ENCODE measurements around the gene JAZF1.

The JAZF1 gene

GRCh38 chr7:28180364-28181147 is at the start of gene JAZF1:
JAZF1 (minus strand) TSS chr7:28180795.
- peak; percentile 85 for DNase-seq

- DNase-seq: no peak
Observed at GRCh38 chr7:28230261-28230660, 49.7 kb upstream of the JAZF1 start.

GRCh38 chr7:28228396-28228795 is 47.8 kb upstream of the JAZF1 start:
- DNase-seq: no peak

GRCh38 chr7:28226003-28226402 is 45.4 kb upstream of the JAZF1 start:
- DNase-seq: no peak

DNA sequence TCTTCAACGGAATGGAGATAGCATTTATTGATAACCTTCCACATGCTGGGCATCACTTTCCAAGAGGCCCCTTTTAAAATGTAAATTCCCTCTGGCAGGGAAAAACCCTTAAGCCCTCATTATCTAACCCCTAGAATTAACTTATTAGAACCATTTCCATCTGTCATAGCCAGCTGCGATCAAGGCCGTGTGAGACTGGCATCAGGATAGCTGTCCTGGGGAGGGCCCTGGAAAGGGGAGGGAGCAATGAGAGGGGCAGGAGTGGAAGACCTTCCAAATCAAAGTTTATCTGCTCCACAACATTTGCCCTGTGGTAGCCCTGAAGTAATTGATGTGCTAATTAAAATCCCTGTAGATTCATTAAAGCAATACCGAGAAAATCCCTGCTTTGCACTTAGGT is 45.0 kb upstream of the JAZF1 start:
- no peak for DNase-seq

- no peak for DNase-seq
Observed at GRCh38 chr7:28224675-28225074, 44.1 kb upstream of the JAZF1 start.

DNA sequence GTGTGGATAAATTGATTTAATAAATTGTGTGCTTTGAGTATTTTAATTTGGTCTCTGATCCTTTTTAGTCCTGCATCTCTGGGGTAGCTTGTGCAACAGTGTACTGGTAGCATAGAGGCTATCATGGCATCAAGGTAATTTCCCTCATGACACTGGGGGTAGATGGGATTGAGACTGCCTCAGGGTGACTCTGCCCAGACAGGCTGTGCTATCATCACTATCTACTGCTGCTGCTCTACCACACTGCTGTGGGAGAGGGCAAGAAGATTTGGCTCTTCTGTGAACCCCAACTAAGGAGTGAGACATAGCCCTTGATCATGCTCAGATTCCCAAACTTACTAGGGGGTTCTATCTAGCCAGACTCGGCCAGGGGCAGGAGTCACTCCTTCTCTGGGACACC is 43.6 kb upstream of the JAZF1 start:
- no peak for DNase-seq

GRCh38 chr7:28222636-28223035 is 42.0 kb upstream of the JAZF1 start:
- no peak for DNase-seq

DNA sequence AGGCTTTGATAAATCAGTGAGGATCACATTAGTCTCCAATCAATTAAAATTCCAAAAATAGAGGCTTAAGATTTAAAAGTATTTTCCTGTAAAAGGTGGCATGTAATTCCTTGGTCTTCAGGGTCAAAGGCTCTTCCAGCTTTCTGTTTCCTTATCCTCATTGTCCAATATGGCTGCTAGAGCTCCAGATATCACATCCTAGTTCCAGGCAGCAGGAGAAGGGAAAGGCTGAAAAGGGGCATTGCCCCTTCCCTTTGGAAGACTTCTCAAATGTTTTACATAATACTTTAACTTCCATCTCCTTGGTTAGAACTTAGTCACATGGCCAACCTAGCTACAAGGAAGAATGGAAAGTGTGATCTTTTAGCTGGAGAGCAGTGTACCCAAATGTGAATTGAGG is 39.2 kb upstream of the JAZF1 start:
- DNase-seq: no peak

DNA sequence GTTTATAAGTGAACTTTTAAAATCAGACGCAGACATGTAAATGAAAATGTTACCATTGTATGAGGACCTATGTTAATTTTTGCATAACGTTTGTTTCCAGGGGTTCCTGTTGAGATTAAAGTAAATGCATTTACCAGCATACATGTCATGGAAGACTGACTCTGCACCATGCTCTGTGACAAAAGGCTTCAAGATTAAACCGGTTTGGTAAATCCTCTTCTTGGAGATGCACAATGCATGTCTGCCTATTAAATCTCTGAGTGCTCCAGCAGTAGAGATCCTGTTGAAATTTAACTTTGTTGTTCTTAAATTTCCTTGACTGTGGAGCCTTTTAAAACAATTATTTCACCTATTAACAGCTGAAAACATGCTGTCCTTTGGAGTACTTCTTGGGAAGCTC is 36.5 kb upstream of the JAZF1 start:
- no peak for DNase-seq

DNA sequence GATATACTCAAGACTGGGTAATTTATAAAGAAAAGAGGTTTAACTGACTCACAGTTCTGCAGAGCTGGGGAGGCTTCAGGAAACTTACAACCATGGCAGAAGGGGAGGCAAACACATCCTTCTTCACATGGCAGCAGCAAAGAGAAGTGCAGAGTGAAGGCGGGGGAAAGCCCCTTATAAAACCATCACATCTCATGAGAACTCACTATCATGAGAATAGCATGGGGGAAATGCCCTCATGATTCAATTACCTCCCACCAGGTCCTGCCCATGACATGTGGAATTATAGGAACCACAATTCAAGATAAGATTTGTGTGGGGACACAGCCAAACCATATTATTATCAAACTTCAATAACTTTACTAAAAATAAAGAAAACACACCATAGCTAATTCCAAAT is 30.4 kb upstream of the JAZF1 start:
- peak; percentile 64 for DNase-seq

- DNase-seq: no peak
Observed at GRCh38 chr7:28208506-28208905, 27.9 kb upstream of the JAZF1 start.

DNA sequence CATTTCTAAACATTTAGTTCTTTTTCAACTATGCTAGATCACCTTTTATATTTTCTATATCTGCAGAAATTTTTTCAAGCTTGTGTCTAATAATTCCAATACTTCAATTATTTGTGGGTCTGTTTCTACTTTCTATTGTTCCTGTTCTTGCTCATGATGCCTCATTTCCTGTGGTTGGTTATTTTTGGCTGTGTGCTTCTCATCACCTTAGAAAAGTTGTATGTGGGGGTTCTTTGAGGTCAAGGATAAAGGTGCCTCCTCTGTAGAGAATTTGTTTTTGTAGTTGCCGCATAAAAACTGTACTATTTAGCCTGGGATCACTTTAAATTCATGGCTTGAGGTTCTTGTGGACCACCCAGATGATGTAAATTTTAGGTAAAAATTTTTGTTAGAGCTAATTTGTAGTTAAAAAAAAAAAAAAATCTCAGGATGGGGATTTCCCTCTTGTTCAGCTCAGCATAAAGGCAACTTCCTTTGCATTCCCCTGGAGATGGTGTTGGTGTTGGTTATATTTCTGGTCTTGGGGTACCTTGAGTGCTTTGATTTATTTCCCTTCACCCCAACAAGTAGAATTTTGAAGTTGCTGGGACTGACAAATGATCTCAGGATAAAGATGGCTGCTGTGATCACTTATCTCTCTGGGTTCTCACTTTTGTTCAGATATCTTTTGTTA is 27.0 kb upstream of the JAZF1 start:
- DNase-seq: no peak

GRCh38 chr7:28205506-28205905 is 24.9 kb upstream of the JAZF1 start:
- DNase-seq: no peak

DNA sequence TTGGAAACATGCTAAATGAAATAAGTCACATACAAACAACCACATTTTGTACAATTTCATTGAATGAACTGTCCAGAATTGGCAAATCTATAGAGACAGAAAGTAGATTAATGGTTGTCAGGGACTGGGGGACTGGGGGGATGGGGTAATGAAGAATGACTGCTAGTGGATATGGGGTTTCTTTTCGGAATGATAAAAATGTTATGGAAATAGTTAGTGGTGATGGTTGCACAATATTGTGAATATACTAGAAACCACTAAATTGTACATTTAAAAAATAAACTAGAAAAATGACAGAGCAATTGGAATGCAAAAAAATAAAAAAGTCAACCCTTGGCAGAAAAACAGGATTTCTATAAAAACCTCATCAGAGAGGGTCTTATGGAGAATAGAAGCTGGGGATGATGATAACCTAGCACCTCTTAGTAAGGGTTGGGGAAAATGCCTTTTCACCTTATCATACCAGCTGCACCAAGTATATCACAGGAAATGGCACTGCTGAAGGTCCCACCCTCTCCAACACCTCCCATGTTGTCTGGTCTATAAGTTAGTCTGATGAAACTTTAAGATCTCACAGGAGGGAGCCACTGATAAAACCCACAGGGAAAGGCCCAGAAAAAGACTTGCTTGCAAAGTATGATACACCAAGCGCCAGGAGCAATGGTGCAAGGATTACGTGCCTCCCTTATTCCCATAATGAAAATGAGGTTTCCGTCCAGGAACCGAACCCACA is 23.1 kb upstream of the JAZF1 start:
- DNase-seq: no peak

DNA sequence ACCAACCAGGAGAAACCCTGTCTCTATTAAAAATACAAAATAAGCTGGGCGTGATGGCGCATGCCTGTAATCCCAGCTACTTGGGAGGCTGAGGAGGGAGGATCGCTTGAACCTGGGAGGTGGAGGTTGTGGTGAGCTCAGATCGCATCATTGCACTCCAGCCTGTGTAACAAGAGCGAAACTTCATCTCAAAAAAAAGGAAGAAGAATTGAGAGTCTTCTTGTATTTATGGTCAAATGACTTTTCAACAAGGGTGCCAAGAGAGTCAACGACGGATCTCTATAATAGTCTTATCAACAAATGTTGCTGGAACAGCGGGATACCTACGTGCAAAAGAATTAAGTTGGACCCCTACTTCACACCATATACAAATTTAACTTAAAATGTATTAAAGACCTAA is 21.6 kb upstream of the JAZF1 start:
- no peak for DNase-seq

GRCh38 chr7:28201131-28201530 is 20.5 kb upstream of the JAZF1 start:
- DNase-seq: no peak

DNA sequence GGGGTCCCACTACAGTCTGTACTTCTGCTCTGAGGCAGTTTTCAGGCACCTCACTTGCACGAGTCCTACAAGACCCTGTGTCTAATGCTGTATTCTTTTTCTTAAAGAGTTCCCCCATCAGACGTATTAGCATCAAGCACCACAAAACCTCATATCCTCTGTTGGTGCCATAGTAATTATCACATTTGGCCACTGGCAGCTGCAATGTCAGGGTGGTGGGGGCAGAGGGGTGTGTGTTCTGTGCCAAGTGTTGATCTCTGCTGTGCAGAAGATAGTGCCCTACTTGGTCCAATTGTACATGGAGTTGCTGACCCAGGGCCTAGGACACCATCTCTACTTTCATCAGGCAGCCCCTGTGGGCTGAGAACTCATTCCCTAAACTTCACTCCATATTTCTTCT is 20.0 kb upstream of the JAZF1 start:
- DNase-seq: no peak

- DNase-seq: no peak
Observed at GRCh38 chr7:28199021-28199510, 18.5 kb upstream of the JAZF1 start.

GRCh38 chr7:28195910-28196620 is 15.5 kb upstream of the JAZF1 start:
- DNase-seq: no peak

DNA sequence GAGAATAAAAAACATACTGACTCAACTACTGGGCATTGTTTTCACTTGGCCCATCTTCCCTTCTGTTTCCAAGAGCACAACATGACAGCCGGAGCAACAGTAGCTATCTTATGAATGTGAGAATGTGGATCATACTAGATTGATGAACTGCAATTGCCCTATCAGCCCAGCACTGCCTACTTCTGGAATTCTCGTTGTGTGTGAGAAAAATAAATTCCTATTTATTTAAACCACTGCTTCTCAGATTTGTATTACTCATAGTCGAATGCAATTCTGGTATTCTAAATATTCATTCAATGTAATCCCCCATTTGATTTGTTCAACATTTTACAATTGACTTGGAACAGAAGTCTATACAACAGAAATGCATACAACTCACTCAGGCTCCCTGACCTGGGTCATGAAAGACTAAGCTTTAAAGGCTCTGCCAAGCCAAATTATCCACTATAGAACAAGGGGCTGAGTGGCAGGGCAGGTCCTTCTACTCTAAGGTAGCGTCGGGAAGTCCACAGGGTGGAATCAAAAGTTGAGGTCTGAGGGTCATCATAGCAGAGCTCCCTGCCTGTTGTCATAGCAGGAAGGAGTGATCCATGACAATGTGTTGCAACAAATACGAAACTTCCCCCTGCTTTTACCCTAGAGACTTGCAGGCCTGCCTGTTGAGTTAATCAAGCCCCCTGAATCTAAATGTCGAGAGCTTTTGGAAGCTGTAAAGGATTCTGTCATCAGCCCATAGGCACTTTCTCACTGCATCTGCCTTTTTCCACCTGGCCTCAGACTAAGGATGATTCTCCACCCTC is 12.4 kb upstream of the JAZF1 start:
- no peak for DNase-seq

DNA sequence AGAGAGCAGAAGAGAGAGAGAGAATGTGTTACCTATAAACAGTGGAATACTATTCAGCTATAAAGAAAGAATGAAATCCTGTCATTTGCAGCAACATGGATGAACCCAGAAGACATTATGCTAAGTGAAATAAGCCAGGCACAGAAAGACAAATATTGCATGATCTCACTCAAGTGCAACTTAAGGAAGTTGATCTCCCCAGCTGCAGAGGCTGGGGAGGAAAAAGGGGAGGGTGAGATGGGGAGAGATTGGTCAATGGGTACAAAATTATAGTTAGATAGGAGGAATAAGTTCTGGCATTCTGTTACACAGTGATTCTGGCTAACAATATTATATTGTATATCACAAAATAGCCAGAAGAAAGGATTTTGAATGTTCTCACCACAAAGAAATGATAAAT is 11.2 kb upstream of the JAZF1 start:
- DNase-seq: no peak

Data from activated effector memory CD4-positive, alpha-beta T cell treated with anti-CD3 and anti-CD28 coated beads, Interleukin-2, amount 50 U/mL, for 16 hours (primary cell).